GM12864 (cell line): ENCODE results near the gene CDX1.

ENCODE experiments used
- DNase-seq: peaks from one replicate; pipeline ENCODE4 v3.0.0-alpha.2; 2011; ENCODE audit warnings: low read depth
- H3K4me3 ChIP-seq: 2 replicates; pipeline ENCODE4 v1.5.1; 2011; ENCODE audit warnings: mild to moderate bottlenecking, low read depth, low read length, control low read depth
- CTCF ChIP-seq: IDR thresholded peaks from 2 replicates; pipeline ENCODE4 v1.5.1; 2011; ENCODE audit warnings: low read depth, mild to moderate bottlenecking, moderate library complexity, low read length, control low read depth, inconsistent platforms; ENCODE audit errors: missing control alignments

Gene CDX1

GRCh38 chr5:150158170-150158949 is 8.2 kb upstream of the CDX1 start:
- DNase-seq, result no peak
- TF ChIP-seq CTCF, result no peak
- no peak overlapping the region for H3K4me3 ChIP-seq

GRCh38 chr5:150159031-150159430 is 7.5 kb upstream of the CDX1 start:
- no peak overlapping the region for H3K4me3 ChIP-seq
- DNase-seq, result no peak
- TF ChIP-seq CTCF, result no peak

GRCh38 chr5:150159741-150160179 is 6.8 kb upstream of the CDX1 start:
- DNase-seq, result no peak
- no peak overlapping the region for H3K4me3 ChIP-seq
- no peak for TF ChIP-seq CTCF

GRCh38 chr5:150160448-150161081 is 6.0 kb upstream of the CDX1 start:
- DNase-seq, result no peak
- TF ChIP-seq CTCF, result no peak
- no peak overlapping the region for H3K4me3 ChIP-seq

GRCh38 chr5:150161242-150162141 is 5.1 kb upstream of the CDX1 start:
- TF ChIP-seq CTCF, result peak; percentile 95
- H3K4me3 ChIP-seq, result no peak overlapping the region
- DNase-seq, result no peak

- no peak overlapping the region for H3K4me3 ChIP-seq
- no peak for DNase-seq
- TF ChIP-seq CTCF, result no peak
Observed at GRCh38 chr5:150162142-150162513, 4.5 kb upstream of the CDX1 start.
